ENCODE results near the gene TMEM62. TPM values are rescaled to one million over a fixed set of nuclear protein-coding genes. Genes with fewer than 3 reads are reported as not detected.
A peak's percentile ranks its signal among the peaks of the same experiment; 100 is the strongest.

TMEM62 gene
- polyA plus RNA-seq, 3 donors = 10.5 to 11.3 (median 10.8) TPM

- no peak for DNase-seq
- H3K36me3 ChIP-seq (replicated peaks in 1 of 2; ENCODE audit: control insufficient read depth in 1 of 2, insufficient read depth in 2 of 2, low read length in 2 of 2) = peaks cover 0 to 6% of the 10 kb centered on the region in 2 donors
- Mint-ChIP-seq H3K27me3 (ENCODE audit: low read depth in 3 of 3) (no peaks in the 10 kb centered on the region), H3K4me3 (peak overlapping the region; percentile 98), H3K9me3 (peaks cover 0 to 2% (median 0%) of the 10 kb centered on the region in 7 donors), H3K36me3 (peaks cover 5 to 15% of the 10 kb centered on the region in 2 donors), H3K27ac (peak overlapping the region; percentile 96 to 99 (median 99)), H3K4me1 (peaks cover 41% of the 10 kb centered on the region)
- peak overlapping the region; percentile 79 to 94 (median 82) for H3K4me3 ChIP-seq (replicated peaks in 1 of 3; ENCODE audit: low read depth in 2 of 3, low read length in 3 of 3)
- H3K79me2 ChIP-seq (ENCODE audit: insufficient read depth, low read length) = peaks cover 45% of the 10 kb centered on the region
- H3K27ac ChIP-seq (ENCODE audit: low read depth in 1 of 2, low read length in 2 of 2) = peak overlapping the region; percentile 80 to 96
- H3K9ac ChIP-seq (ENCODE audit: insufficient read depth, low read length, poor library complexity, severe bottlenecking) = peak overlapping the region; percentile 76
- TF ChIP-seq, protein P1, sequence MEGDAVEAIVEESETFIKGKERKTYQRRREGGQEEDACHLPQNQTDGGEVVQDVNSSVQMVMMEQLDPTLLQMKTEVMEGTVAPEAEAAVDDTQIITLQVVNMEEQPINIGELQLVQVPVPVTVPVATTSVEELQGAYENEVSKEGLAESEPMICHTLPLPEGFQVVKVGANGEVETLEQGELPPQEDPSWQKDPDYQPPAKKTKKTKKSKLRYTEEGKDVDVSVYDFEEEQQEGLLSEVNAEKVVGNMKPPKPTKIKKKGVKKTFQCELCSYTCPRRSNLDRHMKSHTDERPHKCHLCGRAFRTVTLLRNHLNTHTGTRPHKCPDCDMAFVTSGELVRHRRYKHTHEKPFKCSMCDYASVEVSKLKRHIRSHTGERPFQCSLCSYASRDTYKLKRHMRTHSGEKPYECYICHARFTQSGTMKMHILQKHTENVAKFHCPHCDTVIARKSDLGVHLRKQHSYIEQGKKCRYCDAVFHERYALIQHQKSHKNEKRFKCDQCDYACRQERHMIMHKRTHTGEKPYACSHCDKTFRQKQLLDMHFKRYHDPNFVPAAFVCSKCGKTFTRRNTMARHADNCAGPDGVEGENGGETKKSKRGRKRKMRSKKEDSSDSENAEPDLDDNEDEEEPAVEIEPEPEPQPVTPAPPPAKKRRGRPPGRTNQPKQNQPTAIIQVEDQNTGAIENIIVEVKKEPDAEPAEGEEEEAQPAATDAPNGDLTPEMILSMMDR (IDR thresholded peaks at IDR 0.05) = no peak
- intact Hi-C loops (cut with micrococcal nuclease) = loop anchor here (2.0 to 5.0 kb wide), 3 partner anchors 20 to 81 kb away; partner anchors contain the start of gene CCNDBP1 (in 1 of the 2)
- H3K9me3 ChIP-seq (replicated peaks in 1 of 2; ENCODE audit: control insufficient read depth in 1 of 2, insufficient read depth in 1 of 2, low read length in 2 of 2) = no peaks in the 10 kb centered on the region
- peaks cover 35 to 46% of the 10 kb centered on the region in 2 donors for H3K4me1 ChIP-seq (ENCODE audit: control insufficient read depth in 1 of 2, insufficient read depth in 2 of 2, low read length in 2 of 2)
- H3K27me3 ChIP-seq (ENCODE audit: control insufficient read depth in 2 of 2, insufficient read depth in 2 of 2, low read length in 2 of 2) = no peaks in the 10 kb centered on the region
- no peaks in the 10 kb centered on the region for H4K20me1 ChIP-seq (ENCODE audit: insufficient read depth, low read length)
- peak overlapping the region; percentile 92 for H2AFZ ChIP-seq (ENCODE audit: insufficient read depth, low read depth, low read length, poor library complexity, severe bottlenecking)
- H3K4me2 ChIP-seq (replicated peaks; ENCODE audit: extremely low read depth, low read length, poor library complexity, severe bottlenecking) = peak overlapping the region; percentile 95
- WGBS (ENCODE audit: insufficient coverage) = 0% methylated on average over 1 of the region's 7 CpGs
These were observed 26.9 kb upstream of the TMEM62 start for GRCh38 chr15:43106486-43106829.

DNA sequence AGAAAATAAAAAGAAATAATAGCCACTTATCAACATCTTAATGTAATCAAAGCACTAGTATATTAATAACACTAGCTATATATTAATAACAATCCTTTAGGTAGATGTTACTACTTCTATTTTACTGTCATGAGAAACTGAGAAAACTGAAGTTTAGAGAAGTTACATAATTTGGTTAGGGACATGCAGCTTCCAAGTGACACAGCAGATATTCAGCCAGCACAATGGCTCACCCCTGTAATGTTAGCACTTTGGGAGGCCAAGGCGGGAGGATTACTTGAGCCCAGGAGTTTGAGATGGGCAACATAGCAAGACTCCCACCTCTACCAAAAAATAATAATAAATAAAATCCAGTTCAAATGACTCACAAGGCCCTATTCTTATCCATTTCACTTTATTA is 25.6 kb upstream of the TMEM62 start:
- no CpG with 5 or more reads among the region's 1 CpG for WGBS (ENCODE audit: insufficient coverage)
- Histone ChIP-seq H3K27ac (ENCODE audit: low read depth in 1 of 2, low read length in 2 of 2) (peak overlapping the region; percentile 53 to 96), H3K9me3 (replicated peaks in 1 of 2; ENCODE audit: control insufficient read depth in 1 of 2, insufficient read depth in 1 of 2, low read length in 2 of 2) (no peaks in the 10 kb centered on the region), H4K20me1 (ENCODE audit: insufficient read depth, low read length) (no peaks in the 10 kb centered on the region), H3K4me3 (replicated peaks in 1 of 3; ENCODE audit: low read depth in 2 of 3, low read length in 3 of 3) (no peak overlapping the region), H3K9ac (ENCODE audit: insufficient read depth, low read length, poor library complexity, severe bottlenecking) (no peak overlapping the region), H3K36me3 (replicated peaks in 1 of 2; ENCODE audit: control insufficient read depth in 1 of 2, insufficient read depth in 2 of 2, low read length in 2 of 2) (no peaks in the 10 kb centered on the region), H3K27me3 (ENCODE audit: control insufficient read depth in 2 of 2, insufficient read depth in 2 of 2, low read length in 2 of 2) (no peaks in the 10 kb centered on the region), H3K4me2 (replicated peaks; ENCODE audit: extremely low read depth, low read length, poor library complexity, severe bottlenecking) (no peak overlapping the region), H3K79me2 (ENCODE audit: insufficient read depth, low read length) (peaks cover 32% of the 10 kb centered on the region), H3K4me1 (ENCODE audit: control insufficient read depth in 1 of 2, insufficient read depth in 2 of 2, low read length in 2 of 2) (peaks cover 35 to 46% of the 10 kb centered on the region in 2 donors), H2AFZ (ENCODE audit: insufficient read depth, low read depth, low read length, poor library complexity, severe bottlenecking) (no peak overlapping the region)
- Mint-ChIP-seq H3K9me3 (peaks cover 0 to 2% (median 0%) of the 10 kb centered on the region in 7 donors), H3K27ac (peak overlapping the region; percentile 18 to 98 (median 88)), H3K36me3 (peaks cover 0 to 5% of the 10 kb centered on the region in 2 donors), H3K4me3 (no peak overlapping the region), H3K4me1 (peaks cover 40% of the 10 kb centered on the region), H3K27me3 (ENCODE audit: low read depth in 3 of 3) (no peaks in the 10 kb centered on the region)
- TF ChIP-seq, protein P1 (IDR thresholded peaks at IDR 0.05) = no peak
- intact Hi-C loops (cut with micrococcal nuclease) = loop anchor here (2.0 to 5.0 kb wide), 3 partner anchors 19 to 80 kb away; partner anchors contain the start of gene CCNDBP1 (in 1 of the 2)
- DNase-seq = peak; percentile 30 to 64 (median 61)
